Measurements from ENCODE around the gene PDLIM3. TPM values are rescaled to one million over a fixed set of nuclear protein-coding genes. Genes with fewer than 3 reads are reported as not detected.

Gene PDLIM3
- total and polyA plus RNA-seq, 8 donors = 12.9 to 43.1 (median 14.9) TPM

DNA sequence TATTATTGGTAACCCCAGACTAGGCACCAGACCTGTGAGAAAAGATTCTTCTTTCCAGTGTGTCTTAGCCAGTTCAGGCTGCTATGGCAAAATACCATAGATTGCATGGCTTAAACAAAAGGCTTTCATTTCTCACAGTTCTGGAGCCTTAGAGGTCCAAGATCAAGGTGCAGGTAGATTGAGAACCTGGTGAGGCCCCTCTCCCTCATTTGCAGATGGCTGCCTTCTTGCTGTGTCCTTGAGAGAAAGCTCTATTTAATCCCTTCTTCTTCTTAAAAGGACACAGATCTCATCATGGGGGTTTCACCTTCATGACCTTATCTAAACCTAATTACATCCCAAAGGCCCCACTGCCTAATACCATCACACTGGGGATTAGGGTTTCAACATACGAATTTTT, 3.5 kb upstream of the PDLIM3 start:
- Histone ChIP-seq H3K4me1 (peaks cover 7 to 17% of the 10 kb centered on the region in 2 donors), H3K27ac (no peak overlapping the region), H3K27me3 (peaks cover 0 to 43% of the 10 kb centered on the region in 2 donors), H3K9me3 (no peaks in the 10 kb centered on the region), H3K36me3 (no peaks in the 10 kb centered on the region), H3K4me3 (no peak overlapping the region)
- no peak for TF ChIP-seq CTCF (IDR thresholded peaks at IDR 0.05)
- DNase-seq (no peak), ATAC-seq (no peak)
- intact Hi-C loops (cut with DNase I) = no loop called here

GRCh38 chr4:185536411-185536709, 1.1 kb upstream of the PDLIM3 start:
- Histone ChIP-seq H3K27me3 (peaks cover 0 to 49% of the 10 kb centered on the region in 2 donors), H3K9me3 (no peaks in the 10 kb centered on the region), H3K4me1 (peaks cover 7 to 17% of the 10 kb centered on the region in 2 donors), H3K27ac (no peak overlapping the region), H3K36me3 (no peaks in the 10 kb centered on the region), H3K4me3 (no peak overlapping the region)
- DNase-seq = no peak
- ATAC-seq = peak; percentile 25
- intact Hi-C loops (cut with DNase I) = no loop called here
- no peak for TF ChIP-seq CTCF (IDR thresholded peaks at IDR 0.05)

DNA sequence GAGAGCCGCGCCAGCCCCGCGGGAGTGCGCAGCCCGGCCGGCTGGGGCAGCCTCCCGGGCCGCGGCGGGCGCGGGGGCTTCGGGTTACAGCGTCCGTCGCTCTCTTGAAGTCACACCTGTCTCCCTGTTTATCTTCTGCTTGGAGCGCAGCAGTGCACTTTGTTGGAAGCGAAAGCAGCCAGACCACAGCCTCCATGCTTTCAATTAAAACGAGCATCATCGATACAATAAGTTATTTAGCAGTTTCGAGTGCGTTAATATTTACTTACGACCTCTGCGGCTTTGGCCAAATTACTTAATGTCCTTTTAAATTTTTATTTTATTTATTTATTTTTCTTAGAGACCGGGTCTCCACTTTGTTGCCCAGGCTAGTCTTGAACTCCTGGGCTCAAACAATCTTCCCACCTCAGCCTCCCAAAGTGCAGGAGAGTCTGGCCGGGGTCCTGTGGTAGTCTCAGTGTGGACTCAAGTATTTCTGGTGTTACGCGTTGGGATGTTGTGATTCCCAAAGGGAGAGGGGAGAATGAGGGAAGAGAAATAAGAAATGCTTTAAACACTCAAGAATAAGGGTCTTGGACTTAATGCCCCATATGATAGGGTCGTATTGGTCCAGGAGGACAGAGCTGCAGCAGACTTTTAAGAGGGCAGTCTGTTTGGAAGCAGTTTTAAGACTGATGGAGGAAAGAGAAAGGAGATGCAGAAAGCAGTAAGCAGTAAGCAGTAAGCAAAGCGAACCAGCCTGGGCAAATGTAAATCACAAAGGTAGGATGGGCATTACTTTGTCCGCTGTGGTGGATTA, 504 bp upstream of the PDLIM3 start:
- no peak for ATAC-seq
- Histone ChIP-seq H3K4me1 (peaks cover 2 to 12% of the 10 kb centered on the region in 2 donors), H3K27ac (peak overlapping the region; percentile 75 to 84), H3K27me3 (peaks cover 0 to 49% of the 10 kb centered on the region in 2 donors), H3K4me3 (peak overlapping the region; percentile 52 to 74), H3K9me3 (no peaks in the 10 kb centered on the region), H3K36me3 (no peaks in the 10 kb centered on the region)
- intact Hi-C loops (cut with DNase I) = no loop called here
- DNase-seq = no peak
- no peak for TF ChIP-seq CTCF (IDR thresholded peaks at IDR 0.05)

- Histone ChIP-seq H3K9me3 (no peaks in the 10 kb centered on the region), H3K27ac (peak overlapping the region; percentile 75 to 84), H3K36me3 (no peaks in the 10 kb centered on the region), H3K27me3 (peaks cover 0 to 50% of the 10 kb centered on the region in 2 donors), H3K4me3 (peak overlapping the region; percentile 52 to 74), H3K4me1 (peaks cover 2 to 12% of the 10 kb centered on the region in 2 donors)
- ATAC-seq = peak; percentile 61
- no peak for TF ChIP-seq CTCF (IDR thresholded peaks at IDR 0.05)
- intact Hi-C loops (cut with DNase I) = no loop called here
- no peak for DNase-seq
These were observed 819 bp downstream of the PDLIM3 start for GRCh38 chr4:185534511-185534865.

DNA sequence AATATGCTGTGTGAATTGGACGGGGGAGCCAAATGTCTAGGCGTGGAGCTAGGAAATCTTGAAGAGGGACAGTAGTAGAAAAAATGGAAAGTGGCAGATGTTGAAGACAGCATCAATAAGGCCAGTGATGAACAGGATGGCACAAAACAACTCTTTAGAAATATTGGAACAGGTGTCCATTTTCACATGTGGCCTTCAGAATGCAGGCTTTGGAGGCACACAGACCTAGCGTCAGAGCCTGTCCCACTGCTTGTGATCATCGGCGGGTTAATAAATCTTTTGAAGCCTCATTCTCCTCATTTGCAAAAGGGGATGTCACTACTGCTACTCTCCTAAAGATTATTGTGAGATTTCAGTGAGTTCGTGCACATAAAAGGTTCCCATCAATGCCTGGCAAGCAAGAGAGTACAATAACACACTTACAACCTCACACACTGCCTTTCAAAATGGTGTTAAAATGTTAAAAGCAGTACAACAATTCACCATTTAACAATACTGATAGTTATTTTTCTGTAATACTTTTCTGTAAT, 2.4 kb downstream of the PDLIM3 start:
- peaks cover 2 to 12% of the 10 kb centered on the region in 2 donors for H3K4me1 ChIP-seq
- no peaks in the 10 kb centered on the region for H3K9me3 ChIP-seq

More for the DNA sequence above, 2.4 kb downstream of the PDLIM3 start:
- DNase-seq (no peak), ATAC-seq (no peak)
- H3K36me3 ChIP-seq = no peaks in the 10 kb centered on the region
- no peak for TF ChIP-seq CTCF (IDR thresholded peaks at IDR 0.05)
- H3K27me3 ChIP-seq = peaks cover 0 to 48% of the 10 kb centered on the region in 2 donors
- intact Hi-C loops (cut with DNase I) = no loop called here
- H3K4me3 ChIP-seq = no peak overlapping the region
- H3K27ac ChIP-seq = no peak overlapping the region

Data from left lung (tissue), 10 donors.